NCI-H1048 (cell line): ENCODE measurements around the gene MANF.

ENCODE experiments used
- DNase-seq: peaks from one replicate; lab custom pipeline; 2025; lab: John Stamatoyannopoulos, UW

MANF gene

DNA sequence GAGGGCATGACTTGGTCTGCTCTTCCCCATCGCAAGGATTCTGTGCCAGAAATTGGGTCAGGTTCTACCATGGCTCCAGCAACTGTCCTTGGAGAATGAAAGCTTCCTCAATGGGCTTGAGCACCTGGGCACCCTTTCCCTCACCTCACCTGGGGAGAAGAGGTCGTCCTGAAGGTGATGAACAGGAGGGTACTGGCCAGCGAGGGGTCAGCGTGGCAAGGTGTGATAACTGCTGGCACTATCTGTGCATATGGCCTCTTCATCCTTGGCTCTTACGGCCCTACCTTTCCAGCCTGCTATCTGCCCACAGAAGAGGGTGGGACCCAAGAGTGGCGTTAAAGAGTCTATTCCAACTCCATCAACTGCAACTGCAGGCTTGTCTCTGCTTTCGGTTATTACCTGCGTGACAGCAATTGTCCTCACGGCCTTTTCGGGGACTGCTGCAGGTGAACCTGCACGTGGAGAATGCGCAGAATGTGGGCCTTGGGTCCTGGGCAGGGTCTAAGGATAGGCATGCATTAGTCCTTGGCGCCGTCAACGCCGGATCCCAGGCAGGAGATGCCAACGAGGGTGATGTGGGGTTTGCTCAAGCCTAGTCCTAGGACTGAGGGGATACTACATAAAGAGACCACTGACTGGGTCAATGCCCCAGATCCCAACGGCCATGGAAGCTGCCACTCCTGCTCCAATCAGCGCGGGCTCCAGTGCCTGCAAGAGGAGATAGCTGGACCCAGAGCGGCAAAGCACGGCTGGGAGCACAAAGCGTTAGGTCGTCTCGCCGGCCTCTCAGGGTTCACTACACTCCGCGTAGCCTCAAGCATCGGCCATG, 5.4 kb downstream of the MANF start:
- no peak for DNase-seq

DNA sequence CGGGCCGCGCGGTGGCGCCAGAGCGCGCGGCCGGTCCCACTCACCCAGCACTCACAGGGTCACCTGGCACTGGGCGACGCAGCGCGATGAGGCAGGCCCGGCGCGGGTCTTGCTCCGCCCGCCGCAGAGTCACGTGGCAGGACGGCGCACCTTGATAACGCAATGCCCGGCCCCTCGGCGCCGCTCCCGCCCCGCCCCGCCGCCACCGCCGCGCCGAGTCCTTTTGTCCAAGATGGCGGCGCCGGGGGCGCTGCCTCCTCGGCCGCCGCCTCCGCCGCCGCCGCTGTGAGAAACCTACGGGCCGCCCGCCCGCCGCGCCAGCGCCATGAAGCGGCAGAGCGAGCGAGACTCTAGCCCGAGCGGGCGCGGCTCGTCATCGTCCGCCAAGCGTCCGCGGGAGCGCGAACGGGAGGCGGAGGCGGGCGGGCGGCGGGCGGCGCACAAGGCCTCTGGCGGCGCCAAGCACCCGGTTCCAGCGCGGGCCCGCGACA, 6.0 kb downstream of the MANF start, which contains the start of gene RBM15B:
RBM15B (plus strand) TSS at position 211 of the 491 bp plus-strand sequence; CDS start at position 326, 115 bp downstream.
- peak; percentile 68 for DNase-seq

DNA sequence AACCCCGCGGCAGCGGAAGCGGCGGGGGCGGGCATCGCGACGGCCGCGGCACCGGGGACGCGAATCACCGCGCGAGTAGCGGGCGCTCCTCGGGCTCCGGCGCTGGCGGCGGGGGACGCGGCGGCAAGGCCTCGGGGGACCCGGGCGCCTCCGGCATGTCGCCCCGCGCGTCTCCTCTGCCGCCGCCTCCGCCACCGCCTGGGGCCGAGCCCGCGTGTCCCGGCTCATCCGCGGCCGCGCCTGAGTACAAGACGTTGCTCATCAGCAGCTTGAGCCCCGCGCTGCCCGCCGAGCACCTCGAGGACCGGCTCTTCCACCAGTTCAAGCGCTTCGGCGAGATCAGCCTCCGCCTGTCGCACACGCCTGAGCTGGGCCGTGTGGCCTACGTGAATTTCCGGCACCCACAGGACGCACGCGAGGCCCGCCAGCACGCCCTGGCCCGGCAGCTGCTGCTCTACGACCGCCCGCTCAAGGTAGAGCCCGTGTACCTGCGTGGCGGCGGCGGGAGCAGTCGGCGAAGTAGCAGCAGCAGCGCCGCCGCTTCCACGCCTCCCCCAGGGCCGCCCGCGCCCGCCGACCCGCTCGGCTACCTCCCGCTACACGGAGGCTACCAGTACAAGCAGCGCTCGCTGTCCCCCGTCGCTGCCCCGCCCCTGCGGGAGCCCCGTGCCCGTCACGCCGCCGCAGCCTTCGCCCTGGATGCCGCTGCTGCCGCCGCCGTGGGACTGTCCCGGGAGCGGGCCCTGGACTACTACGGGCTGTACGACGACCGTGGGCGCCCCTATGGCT, 6.7 kb downstream of the MANF start:
- DNase-seq: no peak

DNA sequence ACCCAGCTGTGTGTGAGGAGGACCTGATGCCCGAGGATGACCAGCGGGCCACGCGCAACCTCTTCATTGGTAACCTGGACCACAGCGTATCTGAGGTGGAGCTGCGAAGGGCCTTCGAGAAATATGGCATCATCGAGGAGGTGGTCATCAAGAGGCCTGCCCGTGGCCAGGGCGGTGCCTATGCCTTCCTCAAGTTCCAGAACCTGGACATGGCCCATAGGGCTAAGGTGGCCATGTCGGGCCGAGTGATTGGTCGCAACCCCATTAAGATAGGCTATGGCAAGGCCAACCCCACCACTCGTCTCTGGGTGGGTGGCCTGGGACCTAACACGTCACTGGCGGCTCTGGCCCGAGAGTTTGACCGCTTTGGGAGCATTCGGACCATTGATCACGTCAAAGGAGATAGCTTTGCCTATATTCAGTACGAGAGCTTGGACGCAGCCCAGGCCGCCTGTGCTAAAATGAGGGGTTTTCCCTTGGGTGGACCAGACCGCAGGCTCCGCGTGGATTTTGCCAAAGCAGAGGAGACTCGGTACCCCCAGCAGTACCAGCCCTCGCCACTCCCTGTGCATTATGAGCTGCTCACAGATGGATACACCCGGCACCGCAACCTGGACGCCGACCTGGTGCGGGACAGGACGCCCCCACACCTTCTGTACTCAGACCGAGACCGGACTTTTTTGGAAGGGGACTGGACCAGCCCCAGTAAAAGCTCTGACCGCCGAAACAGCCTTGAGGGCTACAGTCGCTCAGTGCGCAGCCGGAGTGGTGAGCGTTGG, 7.5 kb downstream of the MANF start:
- DNase-seq: no peak

DNA sequence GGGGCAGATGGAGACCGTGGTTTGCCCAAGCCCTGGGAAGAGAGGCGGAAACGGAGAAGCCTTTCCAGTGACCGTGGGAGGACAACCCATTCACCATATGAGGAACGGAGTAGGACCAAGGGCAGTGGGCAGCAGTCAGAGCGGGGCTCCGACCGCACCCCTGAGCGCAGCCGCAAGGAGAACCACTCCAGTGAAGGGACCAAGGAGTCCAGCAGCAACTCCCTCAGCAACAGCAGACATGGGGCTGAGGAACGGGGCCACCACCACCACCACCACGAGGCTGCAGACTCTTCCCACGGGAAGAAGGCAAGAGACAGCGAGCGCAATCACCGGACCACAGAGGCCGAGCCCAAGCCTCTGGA, 8.0 kb downstream of the MANF start:
- DNase-seq: no peak

DNA sequence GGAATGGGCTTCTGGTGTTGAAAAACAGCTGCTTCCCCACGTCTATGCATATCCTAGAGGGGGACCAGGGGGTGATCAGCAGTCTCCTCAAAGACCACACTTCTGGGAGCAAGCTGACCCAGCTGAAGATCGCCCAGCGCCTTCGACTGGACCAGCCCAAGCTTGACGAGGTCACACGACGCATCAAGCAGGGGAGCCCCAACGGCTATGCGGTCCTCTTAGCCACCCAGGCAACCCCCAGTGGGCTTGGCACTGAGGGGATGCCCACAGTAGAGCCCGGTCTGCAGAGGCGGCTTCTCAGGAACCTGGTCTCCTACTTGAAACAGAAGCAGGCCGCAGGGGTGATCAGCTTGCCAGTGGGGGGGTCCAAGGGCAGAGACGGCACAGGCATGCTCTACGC, 8.5 kb downstream of the MANF start:
- DNase-seq: no peak

DNA sequence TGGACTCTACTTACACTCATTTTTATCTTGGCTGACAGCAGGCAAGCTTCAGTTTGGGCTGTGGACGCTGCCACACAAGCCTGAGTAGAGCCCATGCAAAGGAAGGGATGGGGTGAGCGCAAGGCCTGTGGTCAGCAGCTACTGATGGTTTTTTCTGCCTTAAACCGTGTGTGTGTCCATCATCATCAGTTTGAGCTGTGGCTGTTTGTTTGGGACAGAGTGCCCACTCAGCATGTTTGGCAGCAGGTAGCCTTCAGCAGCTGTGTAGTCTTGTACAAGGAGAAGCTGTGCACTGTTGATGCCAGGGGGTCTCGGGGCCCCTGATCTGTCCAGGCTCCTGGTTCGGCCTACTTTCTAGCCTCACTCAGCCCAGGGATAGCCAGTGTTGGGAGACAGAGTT, 9.4 kb downstream of the MANF start:
- no peak for DNase-seq

DNA sequence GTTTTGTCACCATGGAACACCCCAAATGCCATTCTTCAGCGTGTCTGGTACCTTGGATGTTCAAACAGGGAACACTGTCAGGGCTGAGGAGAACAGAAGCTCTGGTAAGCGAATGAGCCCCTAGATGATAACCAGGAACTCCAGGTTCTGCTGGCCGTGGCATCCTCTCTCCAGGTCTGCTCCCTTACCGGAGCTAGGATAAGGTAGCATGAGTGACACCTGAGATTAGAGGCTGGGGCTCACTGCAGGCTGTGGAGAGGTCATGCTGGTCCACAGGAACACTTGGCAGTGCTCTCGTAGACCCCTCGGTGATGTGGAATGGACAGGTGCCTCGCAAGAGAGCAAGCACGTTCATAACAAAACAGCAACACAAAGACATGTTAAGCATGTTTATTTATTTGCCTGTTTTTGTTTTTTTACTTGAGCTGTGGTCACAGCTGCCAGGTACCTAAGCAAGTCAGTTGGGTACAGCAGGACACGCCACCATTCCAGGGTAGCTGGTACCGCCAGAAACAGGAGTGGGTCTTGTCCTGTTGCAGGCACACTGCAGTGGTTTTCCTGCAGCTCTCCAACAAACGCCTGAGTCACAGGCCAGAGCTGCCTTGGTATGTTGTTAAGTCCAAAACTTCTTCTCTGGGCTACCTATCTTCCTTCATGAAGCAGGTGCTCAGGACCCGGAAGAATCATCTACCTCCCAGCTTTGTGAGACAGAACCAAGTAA, 10.6 kb downstream of the MANF start:
- DNase-seq: no peak

DNA sequence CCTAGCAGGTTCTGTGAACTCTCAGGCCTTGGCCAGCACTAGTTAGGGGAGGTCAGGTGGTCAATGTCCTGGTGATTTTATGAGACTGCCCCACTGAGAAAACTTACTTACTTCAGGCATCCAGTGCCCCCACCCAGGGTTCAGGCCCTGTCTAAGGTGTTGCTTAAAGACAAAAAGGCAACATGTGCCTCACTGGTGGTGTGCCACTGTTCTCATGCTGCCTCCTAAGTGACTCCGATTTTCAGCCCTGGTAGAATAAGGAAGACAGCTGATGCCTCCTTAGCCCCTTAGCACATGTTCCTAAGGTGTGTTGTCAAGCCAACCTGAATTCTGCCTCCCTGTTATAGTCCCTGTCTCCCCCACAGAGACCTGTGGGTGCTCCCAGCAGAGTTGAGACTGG, 11.3 kb downstream of the MANF start:
- DNase-seq: no peak

DNA sequence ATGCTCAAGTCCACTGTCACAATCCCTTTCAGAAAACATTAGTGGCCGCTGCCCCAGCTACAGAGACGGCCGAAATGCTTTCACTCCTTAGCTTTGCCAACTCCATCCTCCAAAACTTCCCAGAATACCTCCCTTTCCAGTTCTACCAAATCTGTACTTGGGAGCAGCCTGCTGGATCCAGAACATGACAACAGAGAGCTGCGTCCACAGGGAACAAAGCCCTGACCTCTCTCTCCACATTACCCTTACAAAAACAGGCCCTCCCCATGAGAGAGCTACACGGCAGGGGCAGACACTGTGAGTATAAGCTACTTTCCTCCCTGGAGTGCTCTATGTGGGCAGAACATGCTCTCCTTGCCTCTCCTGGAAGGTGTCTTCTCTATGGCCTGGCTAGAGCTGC, 12.3 kb downstream of the MANF start:
- DNase-seq: no peak

DNA sequence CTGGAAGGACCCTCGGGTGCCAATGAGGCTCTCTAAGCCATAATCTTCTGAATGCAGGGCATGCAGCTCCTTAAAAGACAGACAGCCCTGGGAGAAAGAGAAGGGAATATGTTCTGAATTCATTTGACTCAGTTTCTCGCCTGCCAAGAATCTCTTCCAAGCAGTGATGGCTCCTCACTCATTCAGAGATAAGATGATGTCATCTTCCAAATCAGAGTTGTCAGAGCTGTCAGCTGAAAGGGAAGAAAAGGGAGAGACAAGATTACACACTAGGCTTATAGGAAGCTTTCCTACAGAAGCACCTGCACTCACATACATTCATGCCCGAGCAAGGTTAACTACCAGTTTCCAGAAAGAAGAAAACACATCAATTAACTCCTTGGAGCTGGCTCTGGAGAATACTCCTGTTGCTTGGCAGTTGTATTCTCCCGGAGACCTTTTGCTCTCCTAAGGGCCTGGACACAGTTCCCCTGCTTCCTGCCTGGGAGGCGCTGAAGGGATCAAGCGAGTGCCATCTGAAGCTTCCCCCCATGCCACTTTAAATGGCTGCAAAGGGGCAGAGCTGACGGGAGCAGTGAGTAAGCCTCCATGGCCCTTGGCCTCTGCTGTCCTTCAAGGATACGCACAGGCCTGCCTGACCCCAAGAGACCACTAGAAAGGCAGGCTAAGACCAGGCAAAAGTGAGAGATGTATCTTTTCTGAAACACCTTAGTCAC, 13.7 kb downstream of the MANF start:
- no peak for DNase-seq

DNA sequence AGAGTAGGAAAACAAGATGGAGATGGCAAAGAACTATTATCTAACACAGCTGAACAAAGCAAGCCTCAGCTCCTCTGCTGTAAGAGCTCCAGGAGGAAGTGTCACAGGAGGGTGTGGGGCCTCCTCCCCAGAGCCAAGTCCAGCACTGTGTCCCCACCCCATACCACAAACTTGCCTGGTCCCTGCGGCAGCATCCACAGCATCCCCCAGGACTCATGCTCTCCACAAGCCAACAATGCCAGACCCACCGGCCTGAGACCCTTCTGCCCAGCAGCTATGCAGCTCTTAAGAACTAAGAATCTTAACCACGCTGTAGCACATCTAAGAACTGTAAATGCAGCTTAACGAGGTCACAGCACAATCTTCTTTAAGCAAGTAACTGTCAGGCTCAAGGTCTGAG, 15.1 kb downstream of the MANF start:
- no peak for DNase-seq

DNA sequence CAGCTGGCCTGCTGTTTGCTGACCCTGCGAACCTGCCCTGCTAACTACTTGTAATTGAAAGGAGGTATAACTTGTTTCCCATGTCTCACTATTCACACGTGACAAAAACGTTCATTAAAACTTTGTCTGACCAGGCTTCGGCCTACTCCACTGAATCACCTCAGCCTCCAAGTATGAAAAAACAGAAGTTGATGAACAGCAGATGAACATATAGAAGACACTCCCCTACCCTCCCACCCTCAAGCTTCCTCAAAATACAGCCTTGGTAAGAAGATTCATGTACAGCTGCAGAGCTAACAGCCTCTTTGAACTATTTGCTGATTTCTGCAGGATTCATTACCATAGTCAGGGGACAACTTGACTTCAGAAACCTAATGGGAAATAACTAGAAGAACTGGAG, 16.6 kb downstream of the MANF start:
- no peak for DNase-seq

DNA sequence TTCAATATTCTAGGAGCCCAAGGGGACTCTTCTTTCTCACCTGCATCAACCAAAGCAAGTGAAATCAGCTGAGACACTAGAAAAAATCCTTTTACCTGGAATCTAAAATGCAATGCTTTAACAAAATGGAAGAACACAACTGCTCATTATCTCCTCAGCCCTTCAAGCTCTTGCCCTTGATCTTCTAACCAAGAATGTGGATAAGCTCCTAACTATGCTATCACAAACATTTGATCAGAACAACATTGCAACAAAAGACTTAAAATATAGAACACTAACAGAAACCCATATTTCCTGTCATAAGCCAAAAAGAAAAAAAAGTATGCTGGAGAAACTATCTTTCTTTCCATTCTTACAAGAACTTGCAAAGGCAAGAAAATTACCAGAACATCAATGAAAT, 18.6 kb downstream of the MANF start:
- DNase-seq: no peak

DNA sequence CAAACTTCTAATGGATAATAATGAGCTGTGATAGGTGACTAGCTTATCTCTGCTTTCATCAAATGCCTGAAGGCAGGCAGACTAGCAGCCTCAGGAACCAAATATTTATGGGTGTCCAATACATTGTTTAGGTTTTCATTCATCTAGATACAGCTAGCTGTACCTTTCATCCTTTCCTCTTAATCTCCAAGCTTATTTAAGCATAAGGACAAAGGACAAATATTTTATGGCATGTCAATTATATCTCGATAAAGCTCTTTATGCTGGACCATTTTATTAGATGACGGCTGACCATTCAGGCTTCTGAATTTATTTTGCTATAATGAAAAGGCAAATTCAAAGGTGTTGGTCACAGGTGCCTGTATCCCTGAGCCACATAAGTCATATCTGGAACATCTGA, 22.9 kb downstream of the MANF start:
- DNase-seq: no peak

DNA sequence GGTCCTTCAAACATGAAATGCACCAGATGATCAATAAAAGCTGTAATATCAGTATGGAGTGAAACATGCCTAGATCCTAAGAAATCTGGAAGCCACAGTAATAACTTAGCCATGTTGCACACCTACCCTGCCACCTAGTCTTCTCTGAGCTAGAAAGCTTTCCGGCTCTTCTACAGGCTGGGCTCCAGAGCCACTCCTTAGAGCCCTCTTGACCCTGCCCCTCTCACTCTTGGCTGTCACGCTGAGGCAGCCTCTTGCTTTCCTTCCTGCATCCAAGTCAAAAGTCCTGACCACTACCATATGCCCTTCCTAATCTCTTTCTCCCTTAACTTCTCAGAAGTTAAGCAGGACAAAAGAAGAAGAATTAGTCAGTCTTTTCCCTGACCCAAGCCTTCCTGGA, 23.7 kb downstream of the MANF start:
- DNase-seq: no peak

DNA sequence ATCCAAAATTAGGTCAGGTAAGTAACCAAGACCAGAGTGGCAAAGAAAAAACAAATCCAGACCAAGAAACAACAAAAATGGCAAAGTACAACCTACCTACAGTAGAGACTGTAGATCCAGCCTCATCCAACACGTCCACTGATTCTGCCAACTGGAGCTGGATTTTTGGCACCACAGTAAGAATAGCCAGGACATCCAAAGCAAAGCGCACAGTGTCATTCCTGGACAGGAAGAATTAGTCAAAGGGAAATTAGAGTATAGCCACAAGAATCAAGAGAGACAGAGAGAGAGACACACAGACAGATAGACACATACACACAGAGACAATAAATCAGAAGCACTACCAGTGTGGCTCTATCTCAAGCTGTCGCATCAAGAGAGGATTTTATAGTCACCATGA, 37.1 kb downstream of the MANF start:
- DNase-seq: no peak

DNA sequence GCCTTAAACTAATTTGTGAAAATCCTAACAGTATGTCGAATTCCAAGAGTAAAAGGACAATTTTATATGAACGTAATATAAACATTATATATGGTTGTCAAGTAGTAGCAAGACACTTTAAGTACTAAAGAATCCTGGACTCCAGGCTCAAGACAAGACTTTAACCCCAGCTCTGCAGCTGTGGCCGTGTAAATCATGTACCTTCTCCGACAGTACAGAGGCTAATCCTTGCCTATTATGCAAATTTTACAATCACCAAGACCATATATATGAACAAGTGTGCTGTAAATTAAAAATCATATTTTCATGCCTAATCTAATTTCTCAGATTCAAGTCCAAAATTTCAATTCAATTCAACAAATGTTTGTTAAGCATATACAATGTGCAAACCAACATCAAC, 41.8 kb downstream of the MANF start:
- DNase-seq: no peak

DNA sequence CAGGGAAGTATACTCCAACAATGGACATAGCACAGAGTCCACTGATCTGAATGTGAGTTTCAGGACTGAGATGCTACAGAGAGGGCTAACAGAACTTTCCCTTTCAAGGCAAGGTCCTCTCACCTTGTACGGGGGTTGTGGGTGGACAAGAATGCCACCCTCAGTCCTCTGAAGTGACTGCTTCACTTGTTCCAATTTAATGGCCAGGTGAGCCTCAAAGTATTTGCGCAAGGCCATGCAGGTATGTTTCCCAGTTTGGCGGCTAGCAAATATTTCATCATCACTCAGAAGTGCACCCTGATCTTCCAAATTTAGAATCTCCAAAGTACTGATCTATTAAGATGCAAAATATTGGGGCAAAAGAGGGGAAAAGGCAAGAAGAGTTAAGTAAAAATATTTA, 44.0 kb downstream of the MANF start:
- no peak for DNase-seq

DNA sequence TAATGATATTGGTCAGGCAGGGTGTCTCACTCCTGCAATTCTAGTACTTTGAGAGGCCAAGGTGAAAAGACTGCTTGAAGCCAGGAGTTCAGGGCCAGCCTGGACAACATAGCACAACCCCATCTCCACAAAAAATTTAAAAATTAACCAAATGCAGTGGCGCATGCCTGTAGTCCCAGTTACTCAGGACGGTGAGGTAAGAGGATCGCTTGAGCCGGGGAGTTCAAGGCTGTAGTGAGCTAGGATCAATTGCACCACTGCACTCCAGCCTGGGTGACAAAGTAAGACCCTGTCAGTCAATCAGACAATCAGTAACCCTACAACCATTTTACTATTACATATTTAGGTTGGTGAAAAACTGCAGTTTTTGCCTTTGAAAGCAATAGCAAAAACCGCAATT, 49.0 kb downstream of the MANF start:
- no peak for DNase-seq

DNA sequence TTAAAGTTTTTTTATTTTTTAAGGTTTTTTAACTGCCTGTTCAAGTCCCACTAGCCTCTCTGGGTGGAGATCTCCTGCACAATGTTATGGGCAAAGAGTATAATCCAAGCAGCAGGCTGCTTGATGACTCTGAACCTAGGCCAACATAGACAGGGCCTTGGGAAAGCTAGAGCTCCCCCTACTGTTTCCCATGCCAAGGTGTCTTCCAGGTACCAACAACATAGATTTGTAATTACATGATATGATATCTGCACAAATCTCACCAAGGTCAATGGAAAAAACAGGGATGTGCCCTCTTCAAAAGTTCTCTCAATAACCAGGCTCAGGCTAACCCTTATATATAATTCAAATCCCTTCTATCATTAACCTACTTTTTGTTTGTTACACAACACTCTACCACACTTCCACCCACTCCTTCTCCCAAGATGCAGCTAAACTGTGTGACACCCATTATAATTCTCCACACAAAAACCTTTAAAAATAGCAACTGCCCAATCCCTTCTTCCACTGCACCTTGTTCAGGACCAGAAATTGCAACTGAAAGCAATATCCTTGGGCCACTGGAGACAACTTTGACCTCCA, 49.7 kb downstream of the MANF start:
- no peak for DNase-seq
